HCT116 (cell line): ENCODE measurements around the gene PFKM.

ENCODE experiments used
- CTCF ChIP-seq, 3 experiments: fragments of 200-600 bp in 1 of 3; sonication (generic) in 1 of 3; IDR thresholded peaks in 2 of 3; conservative IDR thresholded peaks in 1 of 3; 2 replicates each; pipeline ENCODE4 v1.5.1; 2012 to 2017; ENCODE audit warnings: low read depth in 2 of 3, low read length in 2 of 3, antibody characterized with exemption in 1 of 3, borderline replicate concordance in 1 of 3, control low read depth in 1 of 3, mild to moderate bottlenecking in 1 of 3, mixed read lengths in 1 of 3, mixed run types in 1 of 3, moderate library complexity in 1 of 3; ENCODE audit not compliant: insufficient read depth in 1 of 3
- MAX ChIP-seq: IDR thresholded peaks from 2 replicates; pipeline ENCODE4 v1.6.1; 2012
- YY1 ChIP-seq: IDR thresholded peaks from 2 replicates; pipeline ENCODE4 v1.6.1; 2011; ENCODE audit warnings: low read length, low read depth, moderate library complexity, mild to moderate bottlenecking; ENCODE audit not compliant: insufficient replicate concordance; ENCODE audit errors: extremely low read depth

- TF ChIP-seq CTCF (IDR thresholded peaks at IDR 0.05 in 2 of 3, conservative IDR thresholded peaks at IDR 0.05 in 1 of 3; ENCODE audit: borderline replicate concordance in 1 of 3, insufficient read depth in 1 of 3, low read depth in 2 of 3, low read length in 2 of 3), result no peak
- no peak for TF ChIP-seq YY1
- TF ChIP-seq MAX, result no peak
Measured at GRCh38 chr12:48163150-48163747, 44.1 kb downstream of the PFKM start.
